Right ventricle myocardium superior (tissue), 1 donor: ENCODE data around the gene SIRT3. TPM values are rescaled to one million over a fixed set of nuclear protein-coding genes. Genes with fewer than 3 reads are reported as not detected.
"Not testable (repeated sequence)": the region's sequence is repeated elsewhere in the genome, so short reads cannot be mapped to it uniquely, and the experiment has no call there.

ENCODE experiments used
- ATAC-seq: fragments of 200-7000 bp; cut with Tn5 transposase; one replicate; pipeline ENCODE4 v1.9.1; 2020; ENCODE audit warnings: mild to moderate bottlenecking; ENCODE audit not compliant: poor library complexity
- DNase-seq: peaks from one replicate; pipeline ENCODE4 v3.0.0-alpha.2; 2020
- intact Hi-C: fragments of 100-400 bp; cut with DNase I; formaldehyde crosslinking; loops from one replicate; pipeline ENCODE4 v1.11.2; 2022
- total RNA-seq: library from RNA; stranded (reverse); fragmentation: NEBNext Ultra II Directional; extraction: Animal tissue kit (Norgen Biotek cat#: 25700); gene quantifications from one replicate; pipeline ENCODE4 v1.2.1, GENCODE V29; 2021
- donor health status: DM: no; HTN: yes; CAD: no; lungs with severe emphysema.

Gene SIRT3
- total RNA-seq, 1 donor from 2014 or later = 42.6 TPM

- ATAC-seq (no peak), DNase-seq (peak; percentile 22)
- intact Hi-C loops = no loop called here
Measured at GRCh38 chr11:221998-222789, 13.9 kb downstream of the SIRT3 start.

GRCh38 chr11:221539-221938 lies 14.6 kb downstream of the SIRT3 start:
- no peak for ATAC-seq
- DNase-seq = no peak
- intact Hi-C loops = no loop called here

- ATAC-seq, intact Hi-C loops, DNase-seq: not testable (repeated sequence)
Measured at GRCh38 chr11:220641-221215, 15.4 kb downstream of the SIRT3 start.

GRCh38 chr11:218815-219593 lies 17.1 kb downstream of the SIRT3 start:
- intact Hi-C loops = no loop called here
- peak; percentile 37 for DNase-seq
- ATAC-seq = no peak

- DNase-seq = no peak
- no peak for ATAC-seq
- intact Hi-C loops = no loop called here
Measured at GRCh38 chr11:217704-218103, 18.4 kb downstream of the SIRT3 start.

- peak; percentile 11 for DNase-seq
- ATAC-seq = no peak
- intact Hi-C loops = no loop called here
Measured at GRCh38 chr11:216081-216974, 19.8 kb downstream of the SIRT3 start.

GRCh38 chr11:215581-216037 lies 20.5 kb downstream of the SIRT3 start:
- intact Hi-C loops = no loop called here
- ATAC-seq (no peak), DNase-seq (peak; percentile 31)

- intact Hi-C loops = no loop called here
- ATAC-seq = no peak
- peak; percentile 33 for DNase-seq
Measured at GRCh38 chr11:214083-214482, 22.1 kb downstream of the SIRT3 start.

- ATAC-seq (no peak), DNase-seq (peak; percentile 23)
- intact Hi-C loops = no loop called here
Measured at GRCh38 chr11:213111-213510, 23.0 kb downstream of the SIRT3 start.

- peak; percentile 24 for DNase-seq
- ATAC-seq = no peak
- intact Hi-C loops = no loop called here
Measured at GRCh38 chr11:212150-213100, 23.7 kb downstream of the SIRT3 start.

GRCh38 chr11:211741-212140 lies 24.4 kb downstream of the SIRT3 start:
- ATAC-seq = no peak
- peak; percentile 24 for DNase-seq
- intact Hi-C loops = no loop called here

- ATAC-seq = no peak
- intact Hi-C loops = no loop called here
- peak; percentile 27 for DNase-seq
Measured at GRCh38 chr11:211295-211694, 24.8 kb downstream of the SIRT3 start.

GRCh38 chr11:210803-211180 lies 25.4 kb downstream of the SIRT3 start:
- DNase-seq (peak; percentile 36), ATAC-seq (no peak)
- intact Hi-C loops = no loop called here

- intact Hi-C loops = no loop called here
- ATAC-seq (no peak), DNase-seq (peak; percentile 37)
Measured at GRCh38 chr11:210122-210802, 25.9 kb downstream of the SIRT3 start.

- DNase-seq = peak; percentile 43
- no peak for ATAC-seq
- intact Hi-C loops = loop anchor here (10.0 kb wide), 1 partner anchor 305 kb away; no protein-coding TSS in a partner anchor
Measured at GRCh38 chr11:209275-210121, 26.6 kb downstream of the SIRT3 start.

GRCh38 chr11:208917-209260 lies 27.3 kb downstream of the SIRT3 start:
- peak; percentile 3 for ATAC-seq
- no peak for DNase-seq
- intact Hi-C loops = loop anchor here (10.0 kb wide), 1 partner anchor 306 kb away; no protein-coding TSS in a partner anchor
